ENCODE data around the gene HNRNPK. TPM values are rescaled to one million over a fixed set of nuclear protein-coding genes. Genes with fewer than 3 reads are reported as not detected.

HNRNPK gene
- total and polyA plus RNA-seq, 10 of the 15 experiments (the other 5 are each of a cell fraction or from before 2014, with no cell fraction given), result 235 to 970 (median 652) TPM

DNA sequence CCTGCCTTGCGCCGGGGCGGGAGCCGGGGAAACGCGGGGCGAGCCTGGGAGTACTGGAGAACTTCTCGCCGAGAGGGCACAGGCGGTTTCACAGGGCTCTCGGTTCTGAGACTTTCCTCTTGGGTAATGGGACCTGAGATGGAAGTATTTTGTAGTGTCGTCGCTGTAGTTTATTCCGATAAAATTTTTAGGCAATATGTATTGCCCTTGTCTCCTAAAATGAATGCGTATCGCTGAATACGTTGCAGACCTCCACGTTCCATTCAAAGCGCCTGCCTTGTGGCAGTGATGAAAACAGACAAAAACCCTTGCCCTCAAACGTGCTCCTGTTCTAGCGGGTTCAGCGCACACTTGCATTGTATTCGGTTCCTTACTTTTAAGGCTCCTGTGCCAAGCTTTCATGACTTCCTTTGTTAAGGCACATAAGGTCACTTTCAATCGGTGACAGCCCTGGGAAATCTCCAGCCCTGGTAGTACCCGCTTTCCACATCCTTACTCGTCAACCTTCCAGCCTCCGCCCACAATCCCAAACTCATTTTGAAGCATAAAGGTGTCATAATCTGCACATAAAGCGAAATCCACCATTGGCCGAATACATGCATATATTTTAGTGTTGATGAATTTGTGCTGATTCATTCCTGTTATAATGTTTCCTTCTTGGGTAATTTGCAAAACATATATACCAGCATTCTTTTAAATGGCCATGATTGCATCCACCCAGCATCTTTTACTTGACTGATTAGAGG lies 1.3 kb upstream of the HNRNPK start:
- H4K20me1 ChIP-seq (ENCODE audit: control insufficient read depth, insufficient read depth), result peaks cover 6% of the 10 kb centered on the region; the same call in 1 of the 2 replicates
- BruUV-seq (replicated peaks), result TSS peak; percentile 78
- no peak for DNase-seq (ENCODE audit: low read depth, low spot score)
- intact Hi-C loops (cut with micrococcal nuclease; ENCODE audit: unreplicated experiment), result loop anchor here (5.0 kb wide), 2 partner anchors 274 to 311 kb away; partner anchors contain the start of gene UBQLN1
- H3K4me3 ChIP-seq, result peak overlapping the region; percentile 72
- in situ Hi-C loops (cut with MboI), result loop anchor here (25.0 kb wide), 1 partner anchor 781 kb away; no protein-coding TSS in a partner anchor
- H3K79me2 ChIP-seq (ENCODE audit: control insufficient read depth, insufficient read depth, low read length), result peaks cover 98% of the 10 kb centered on the region
- H3K4me1 ChIP-seq (ENCODE audit: control insufficient read depth, insufficient read depth, low read length), result peaks cover 3% of the 10 kb centered on the region; the same call in 1 of the 2 replicates
- H3K27me3 ChIP-seq (replicated peaks in 1 of 2; ENCODE audit: control insufficient read depth in 2 of 2, insufficient read depth in 2 of 2, low read length in 1 of 2), result no peaks in the 10 kb centered on the region
- under 1% methylated on average over 29 of the region's 29 CpGs for WGBS (ENCODE audit: insufficient coverage, insufficient replicate concordance, low lambda C conversion rate, missing lambda C conversion rate)
- H3K4me2 ChIP-seq (ENCODE audit: control insufficient read depth, insufficient read depth), result peak overlapping the region; percentile 52
- H3K27ac ChIP-seq (ENCODE audit: control insufficient read depth, insufficient read depth), result peak overlapping the region; percentile 94
- peak; percentile 2 for ATAC-seq
- peak overlapping the region; percentile 93 for H2AFZ ChIP-seq (ENCODE audit: control insufficient read depth, low read depth, low read length)
- peak overlapping the region; percentile 98 for H3K9ac ChIP-seq (ENCODE audit: control insufficient read depth, insufficient read depth, low read length)
- SMC1A ChIA-PET (ENCODE audit: uncharacterized antibody, unreplicated experiment), result interaction anchor here (0.9 to 1.2 kb wide), 2 partner anchors 25 to 280 kb away, joined by 3 to 4 read pairs; no protein-coding TSS in a partner anchor
- POLR2A ChIA-PET, result interaction anchor here (0.6 to 2.7 kb wide), 8 partner anchors 13 to 311 kb away, joined by 3 to 12 read pairs (median 4); partner anchors contain the start of genes KIF27 and UBQLN1
- no peak for TF ChIP-seq RELA (IDR thresholded peaks at IDR 0.05; ENCODE audit: borderline replicate concordance, partially characterized antibody)
- TF ChIP-seq EP300 (IDR thresholded peaks at IDR 0.05; ENCODE audit: borderline replicate concordance in 1 of 2, control insufficient read depth in 1 of 2, low read depth in 2 of 2, low read length in 2 of 2), result no peak
- no peak for TF ChIP-seq LARP7 (IDR thresholded peaks at IDR 0.05)
- no peak for TF ChIP-seq HDAC2 (IDR thresholded peaks at IDR 0.05)
- TF ChIP-seq ZNF384 (IDR thresholded peaks at IDR 0.05; ENCODE audit: borderline replicate concordance, low read depth, low read length), result no peak
- no peak for TF ChIP-seq BACH1 (IDR thresholded peaks at IDR 0.05; ENCODE audit: borderline replicate concordance)
- TF ChIP-seq EED (IDR thresholded peaks at IDR 0.05; ENCODE audit: low read depth), result no peak
- peaks cover 0 to 12% of the 10 kb centered on the region in 2 experiments; a peak in 2 of 4 replicates for H3K36me3 ChIP-seq (ENCODE audit: control insufficient read depth in 2 of 2, insufficient read depth in 2 of 2, low read length in 1 of 2)
- peak; percentile 13 for FAIRE-seq
- no peaks in the 10 kb centered on the region; the same call in 2 of the 3 replicates for H3K9me3 ChIP-seq (replicated peaks; ENCODE audit: control insufficient read depth, insufficient read depth, low read length)
- CTCF ChIA-PET, result interaction anchor here (0.5 to 1.0 kb wide), 3 partner anchors 18 to 1756 kb away, joined by 3 read pairs; no protein-coding TSS in a partner anchor
- RAD21 ChIA-PET (ENCODE audit: unreplicated experiment), result interaction anchor here (1.1 to 2.1 kb wide), 5 partner anchors 11 to 334 kb away, joined by 3 to 8 read pairs (median 4); no protein-coding TSS in a partner anchor
